GM18499 (cell line): ENCODE data around the gene GALNT5.
"Not testable (repeated sequence)": the region's sequence is repeated elsewhere in the genome, so short reads cannot be mapped to it uniquely, and the experiment has no call there.

ENCODE experiments used
- ATAC-seq: cut with Tn5 transposase; IDR thresholded peaks from one replicate; pipeline ENCODE4 v1.9.1; 2021; ENCODE audit warnings: moderate number of reproducible peaks; ENCODE audit not compliant: insufficient read depth, unreplicated experiment

GALNT5 gene

GRCh38 chr2:157320409-157320808 is 62.9 kb downstream of the GALNT5 start:
- ATAC-seq = no peak

GRCh38 chr2:157321466-157321865 is 64.0 kb downstream of the GALNT5 start:
- ATAC-seq = no peak

GRCh38 chr2:157322432-157322831 is 64.9 kb downstream of the GALNT5 start:
- no peak for ATAC-seq

- ATAC-seq = no peak
Observed at GRCh38 chr2:157324331-157324843, 66.9 kb downstream of the GALNT5 start.

GRCh38 chr2:157325786-157326185 is 68.3 kb downstream of the GALNT5 start, which contains the start of gene ERMN:
TSS of gene ERMN (minus strand) at chr2:157325824. CDS start at chr2:157325642, 182 bp downstream.
- ATAC-seq = no peak

DNA sequence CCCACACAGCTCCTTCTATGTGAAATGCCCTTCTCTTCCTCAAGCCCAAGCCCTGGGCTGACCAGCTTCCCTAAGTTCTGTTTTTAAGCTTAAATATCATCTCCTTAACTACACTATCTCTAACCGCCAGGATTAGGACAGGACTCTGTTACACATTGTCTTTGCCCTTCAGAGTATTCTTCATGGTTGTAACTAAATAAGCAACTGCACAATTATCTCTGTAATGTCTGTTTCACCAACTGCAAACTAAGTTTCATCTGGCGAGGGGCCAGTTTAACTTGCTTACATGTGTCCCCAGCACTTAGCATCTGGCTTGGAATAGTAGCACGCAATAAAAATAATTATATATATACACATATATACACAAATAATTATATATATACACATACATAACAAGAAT is 69.2 kb downstream of the GALNT5 start:
- no peak for ATAC-seq

DNA sequence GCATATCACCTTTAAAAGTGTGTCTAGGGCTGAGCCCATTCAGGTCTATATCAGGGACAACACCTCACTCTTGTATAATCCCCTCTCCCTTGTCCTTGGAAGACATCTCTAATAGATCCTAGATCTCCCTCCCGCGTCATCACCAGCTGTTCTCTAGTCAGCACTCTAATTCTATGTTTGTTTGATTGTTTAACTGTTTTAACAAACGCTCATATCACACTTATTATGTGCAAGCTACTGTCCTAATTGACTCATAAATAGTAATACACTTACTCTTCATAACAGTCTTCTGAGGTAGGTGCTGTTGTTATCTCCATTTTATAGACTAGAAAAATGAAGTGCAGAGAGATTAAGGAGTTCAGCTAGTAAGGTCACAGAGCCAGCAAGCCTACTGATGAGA is 69.7 kb downstream of the GALNT5 start:
- ATAC-seq = peak; percentile 19

DNA sequence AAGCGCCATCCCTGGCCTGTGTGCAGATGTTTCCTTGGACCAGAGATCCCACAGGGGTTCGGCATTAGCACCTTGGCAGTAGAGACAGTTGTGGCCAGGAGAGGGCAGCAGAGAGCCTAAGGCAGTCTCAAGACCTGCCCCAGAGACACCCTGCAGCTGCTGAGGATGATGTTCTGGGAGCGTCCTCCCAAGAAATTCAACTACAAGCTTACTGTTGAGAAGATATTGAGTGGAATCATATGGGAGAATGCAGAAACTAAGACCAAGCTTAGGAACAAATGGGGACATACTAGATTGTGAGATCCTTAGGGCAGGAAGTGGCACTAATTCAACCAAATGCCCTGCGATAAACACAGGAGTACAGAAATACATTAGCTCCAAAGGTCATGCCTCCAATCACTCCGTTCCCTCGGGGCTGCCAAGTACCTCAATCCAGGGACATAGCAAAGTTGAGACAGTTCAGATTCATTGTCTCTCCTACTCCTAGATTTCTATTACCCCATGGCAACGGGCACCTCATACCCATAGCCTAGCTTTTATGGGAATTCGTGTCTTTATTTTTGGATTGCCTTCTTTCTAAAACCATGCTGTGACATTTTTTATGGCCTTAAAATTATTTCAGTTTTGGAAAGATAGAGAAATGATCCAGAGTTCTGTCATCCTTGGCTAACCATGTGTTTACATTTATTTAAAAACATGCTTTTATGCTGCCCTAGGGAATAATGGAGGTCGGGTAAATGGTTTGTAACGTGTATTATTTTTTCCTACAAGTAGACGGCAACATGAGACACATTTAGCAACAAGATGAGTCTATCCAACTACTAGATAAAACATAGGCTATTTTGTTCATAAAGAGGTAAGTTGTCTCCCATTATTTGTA is 70.4 kb downstream of the GALNT5 start:
- ATAC-seq = peak; percentile 93

DNA sequence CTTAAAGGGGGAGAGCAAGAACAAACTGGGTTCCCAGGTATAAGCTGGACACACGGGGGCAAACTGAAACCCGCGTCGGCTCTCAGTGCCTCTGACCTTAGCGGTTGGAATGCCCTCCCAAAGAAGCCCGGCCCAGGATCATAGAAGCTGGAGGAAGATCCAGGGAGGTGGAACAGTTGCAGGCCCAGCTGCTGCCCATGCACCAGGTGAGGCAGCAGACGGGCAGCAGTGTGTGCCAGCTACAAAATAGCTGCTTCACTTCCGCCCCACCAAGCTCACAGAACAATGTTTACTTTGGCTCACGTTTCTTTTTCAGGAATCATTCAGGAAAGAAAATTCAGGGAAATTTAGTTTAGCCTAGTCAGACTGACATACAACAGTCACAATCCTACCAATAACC is 72.0 kb downstream of the GALNT5 start:
- no peak for ATAC-seq

- no peak for ATAC-seq
Observed at GRCh38 chr2:157333304-157334047, 76.0 kb downstream of the GALNT5 start.

- no peak for ATAC-seq
Observed at GRCh38 chr2:157334335-157334734, 76.8 kb downstream of the GALNT5 start.

DNA sequence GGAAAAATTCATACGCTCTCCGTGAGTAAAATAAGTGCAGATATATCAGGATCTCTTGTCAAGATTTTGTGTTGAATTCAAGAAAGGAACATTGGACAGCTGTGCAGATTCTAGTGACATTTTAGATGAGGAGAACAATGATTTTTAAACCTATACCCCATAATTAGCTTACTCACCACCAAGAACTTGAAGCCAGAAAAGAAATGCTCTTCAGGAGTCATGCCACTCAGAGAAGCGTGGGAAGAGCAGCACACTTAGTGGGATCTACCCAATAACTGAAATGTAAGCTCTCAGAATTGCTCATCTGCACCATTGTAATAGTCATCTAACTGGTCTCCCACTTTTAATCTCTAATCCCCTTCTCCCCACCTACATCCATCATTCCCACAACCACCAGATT is 77.3 kb downstream of the GALNT5 start:
- no peak for ATAC-seq

DNA sequence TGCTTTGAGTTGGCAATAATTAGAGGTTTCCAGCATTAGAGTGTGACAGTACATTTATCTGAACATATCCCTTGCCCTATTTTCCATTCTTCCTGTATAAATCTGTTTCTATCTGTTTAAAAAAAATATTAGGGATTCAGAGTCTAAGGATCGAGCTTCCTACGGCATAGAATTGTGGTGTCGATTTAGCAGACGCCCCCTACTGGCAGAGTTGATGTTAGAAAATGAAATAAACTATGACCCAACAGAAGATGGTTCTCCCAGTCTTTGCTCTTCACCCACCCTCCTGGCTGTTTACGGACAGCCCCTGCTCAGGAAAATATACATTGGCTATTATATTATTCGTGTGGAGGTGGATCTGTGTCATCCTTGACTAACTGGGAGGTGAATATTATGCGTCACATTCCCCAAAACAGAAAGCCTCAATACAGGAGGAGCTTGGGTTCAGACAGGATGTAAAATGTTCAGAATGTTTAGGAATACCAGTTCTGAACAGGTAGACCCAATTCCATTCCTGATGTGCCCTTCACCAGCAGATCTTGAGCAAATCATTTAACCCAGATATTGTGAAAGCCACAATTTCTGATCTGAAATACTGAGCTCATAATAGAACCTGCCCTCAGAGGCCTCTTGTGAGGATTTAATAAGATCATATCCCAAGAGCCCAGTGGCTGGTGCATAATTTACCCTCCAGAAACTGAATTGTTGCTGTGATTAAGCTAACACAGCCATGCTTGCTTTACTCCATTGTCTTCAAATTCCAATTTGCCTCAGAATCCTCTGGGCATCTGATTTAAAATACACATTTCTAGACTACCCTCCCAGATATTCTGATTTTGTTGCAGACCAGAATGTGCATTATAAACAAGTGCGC is 78.9 kb downstream of the GALNT5 start:
- ATAC-seq = no peak

DNA sequence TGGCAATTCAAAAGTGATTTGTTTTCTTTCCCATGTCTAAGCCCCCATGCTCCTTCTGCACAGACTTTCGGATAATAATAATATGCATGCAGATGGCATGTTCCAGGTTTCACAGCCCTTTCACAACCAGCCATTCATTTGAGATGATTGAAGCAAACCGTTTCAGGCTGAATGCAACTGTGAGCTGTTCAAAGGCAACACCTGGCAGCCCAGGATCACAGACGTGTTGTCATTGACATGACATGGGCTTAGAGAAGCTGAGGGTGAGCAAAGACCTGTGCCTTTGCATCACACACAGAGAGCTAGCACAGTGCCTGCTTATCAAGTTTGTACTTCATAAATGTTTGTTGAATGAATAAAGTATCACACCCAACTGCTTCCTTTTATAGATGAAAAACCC is 80.5 kb downstream of the GALNT5 start:
- no peak for ATAC-seq

DNA sequence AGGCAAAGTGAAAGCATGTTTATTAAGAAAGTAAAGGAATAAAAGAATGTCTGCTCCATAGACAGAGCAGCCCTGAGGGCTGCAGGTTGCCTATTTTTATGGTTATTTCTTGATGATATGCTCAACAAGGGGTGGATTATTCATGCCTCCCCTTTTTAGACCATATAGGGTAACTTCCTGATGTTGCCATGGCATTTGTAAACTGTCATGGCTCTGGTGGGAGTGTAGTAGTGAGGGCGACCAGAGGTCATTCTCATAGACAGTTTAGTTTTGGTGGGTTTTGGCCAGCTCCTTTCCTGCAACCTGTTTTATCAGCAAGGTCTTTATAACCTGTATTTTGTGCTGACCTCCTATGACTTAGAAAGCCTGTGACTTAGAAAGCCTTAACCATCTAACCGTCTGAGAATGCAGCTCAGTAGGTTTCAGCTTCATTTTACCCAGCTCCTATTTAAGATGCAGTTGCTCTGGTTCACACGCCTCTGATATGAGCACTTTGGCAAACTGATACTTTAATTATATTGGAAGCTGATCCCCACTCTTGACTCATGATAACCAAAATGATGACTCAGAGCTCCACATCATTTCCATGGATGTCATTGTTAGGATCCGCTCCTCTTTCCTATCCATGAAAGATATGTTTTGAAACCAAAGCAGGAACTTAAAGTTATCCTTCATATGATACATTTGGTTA is 82.6 kb downstream of the GALNT5 start:
- ATAC-seq = no peak

DNA sequence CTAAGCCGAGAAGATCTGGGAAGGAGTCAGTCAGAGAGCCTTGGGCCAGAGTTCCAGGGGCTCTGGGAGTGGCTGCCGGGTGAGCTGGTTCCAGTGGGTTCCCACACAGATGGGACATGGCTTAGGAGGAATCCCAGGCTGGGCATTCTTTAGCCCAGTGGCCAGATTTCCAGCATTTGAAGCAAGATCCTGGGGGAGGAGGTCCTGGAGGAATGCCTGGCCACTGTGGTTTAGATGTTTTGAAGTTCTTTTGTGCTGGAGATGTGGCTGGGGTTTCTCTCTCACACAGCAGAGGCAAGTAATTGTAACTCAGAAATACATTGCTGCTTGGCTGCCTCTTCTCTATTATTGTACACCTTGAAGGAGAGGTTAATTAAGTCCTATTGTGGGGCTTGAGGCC is 83.9 kb downstream of the GALNT5 start:
- not testable (repeated sequence) for ATAC-seq

DNA sequence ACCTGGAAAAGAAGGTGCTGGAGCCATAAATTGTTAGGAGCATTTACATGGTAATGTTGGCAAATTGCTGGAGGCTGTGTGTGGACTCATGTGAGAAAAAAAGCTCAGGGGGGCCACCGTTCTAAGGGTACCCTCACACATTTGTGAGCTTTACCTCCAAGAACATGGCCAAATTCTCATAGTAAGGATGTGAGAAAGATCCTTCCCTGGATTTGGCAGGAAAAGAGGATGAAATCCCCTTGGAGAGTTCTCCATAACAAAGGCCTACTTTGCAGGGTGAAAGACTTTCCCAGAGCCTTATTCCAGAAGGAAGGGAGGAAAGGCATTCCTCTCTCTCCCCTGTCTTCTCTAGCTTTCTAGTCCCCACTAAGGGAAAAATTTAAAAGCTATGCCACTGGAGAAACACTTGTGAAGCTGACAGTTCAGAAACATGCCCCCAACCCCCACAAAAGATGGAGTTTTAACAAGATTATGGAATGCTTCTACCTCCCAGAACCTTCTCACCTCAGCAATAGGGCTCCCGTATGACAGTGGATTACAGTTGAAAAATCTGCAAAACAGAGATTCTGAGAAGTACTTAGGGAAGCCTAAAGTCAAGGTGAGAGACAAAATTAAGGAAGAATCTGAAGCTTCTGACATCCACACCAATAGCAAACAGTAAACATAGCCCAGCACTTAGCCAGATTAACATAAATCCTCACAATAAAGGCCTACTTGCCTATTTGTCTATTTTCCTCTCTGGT is 88.3 kb downstream of the GALNT5 start:
- ATAC-seq = no peak

DNA sequence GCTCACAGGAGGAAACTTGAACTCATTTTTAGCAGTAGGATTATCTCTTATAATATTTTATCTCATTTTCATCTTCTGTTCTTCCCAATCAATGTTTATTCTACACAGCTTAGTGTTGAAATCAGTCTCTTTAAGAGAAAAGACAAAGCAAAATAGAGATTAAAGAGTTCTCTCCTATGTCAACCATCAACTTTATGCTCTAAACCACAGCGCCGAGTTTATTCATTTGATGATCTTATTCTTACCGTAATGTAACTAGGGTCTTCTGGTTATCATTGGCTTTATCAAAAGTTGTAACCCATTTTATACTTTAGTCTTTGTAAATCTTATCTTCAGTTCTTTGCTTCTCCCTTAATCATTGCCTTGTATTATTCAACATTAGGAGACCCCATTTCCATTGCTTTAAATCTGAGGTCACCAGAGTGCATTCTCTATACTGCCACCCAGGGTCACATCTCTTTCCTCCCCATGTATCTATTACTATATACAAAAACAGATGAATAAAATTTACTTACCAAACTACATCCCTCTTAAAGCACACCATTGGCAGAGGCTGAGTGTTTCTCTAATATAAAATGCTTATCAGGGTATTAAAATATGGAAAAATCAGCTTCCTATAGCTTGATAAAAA is 90.9 kb downstream of the GALNT5 start:
- ATAC-seq = no peak
